Epidermal melanocyte (primary cell): Measurements from ENCODE around the gene PGAM2.

Experiments
- DNase-seq: peaks from one replicate; pipeline ENCODE4 v3.0.0; 2011; ENCODE audit warnings: low spot score; ENCODE audit not compliant: insufficient read length

Gene PGAM2

GRCh38 chr7:44067064-44067951, 1.9 kb upstream of the PGAM2 start:
- DNase-seq = no peak

- DNase-seq = no peak
These were observed 1.2 kb upstream of the PGAM2 start for GRCh38 chr7:44066494-44067063.

- no peak for DNase-seq
These were observed 719 bp upstream of the PGAM2 start for GRCh38 chr7:44066111-44066460.

GRCh38 chr7:44064791-44065430, 456 bp downstream of the PGAM2 start:
- no peak for DNase-seq

DNA sequence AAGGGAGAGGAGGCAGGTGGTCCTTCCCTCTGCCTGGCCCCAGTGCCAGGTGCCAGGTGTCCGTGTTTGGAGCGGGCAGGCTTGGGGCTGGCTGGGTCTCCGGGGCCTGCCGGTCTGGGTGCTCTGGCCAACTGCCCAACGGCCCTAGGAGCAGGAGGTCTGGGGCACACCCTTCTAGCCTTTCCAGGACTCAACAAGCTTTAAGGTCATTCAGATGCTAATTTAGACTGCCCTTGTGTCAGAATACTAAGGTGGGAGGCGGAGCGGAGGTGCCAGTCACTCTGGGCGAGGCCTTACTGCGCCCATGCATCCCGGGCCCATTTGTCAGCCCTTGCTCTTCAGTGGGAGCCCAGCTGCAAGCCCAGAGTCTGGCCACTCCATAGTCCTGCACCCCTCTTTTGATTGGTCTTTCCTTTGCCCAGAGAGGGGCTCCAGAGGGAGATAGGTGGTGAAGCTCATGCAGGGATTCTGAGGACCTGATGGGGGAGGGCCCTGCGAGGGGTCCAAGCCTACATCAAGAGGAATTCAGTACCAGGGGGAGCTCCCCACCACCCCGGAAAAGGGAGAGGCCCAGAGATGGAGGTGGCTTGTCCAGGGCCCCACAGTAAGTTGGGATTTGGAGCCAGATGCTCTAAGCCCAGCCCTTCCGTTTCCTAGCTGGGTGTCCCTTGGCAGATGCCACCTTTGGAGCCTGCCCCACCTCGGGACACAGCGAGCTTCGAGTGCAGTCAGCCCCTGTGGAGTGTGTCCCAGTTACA, 1.3 kb downstream of the PGAM2 start:
- DNase-seq = no peak

DNA sequence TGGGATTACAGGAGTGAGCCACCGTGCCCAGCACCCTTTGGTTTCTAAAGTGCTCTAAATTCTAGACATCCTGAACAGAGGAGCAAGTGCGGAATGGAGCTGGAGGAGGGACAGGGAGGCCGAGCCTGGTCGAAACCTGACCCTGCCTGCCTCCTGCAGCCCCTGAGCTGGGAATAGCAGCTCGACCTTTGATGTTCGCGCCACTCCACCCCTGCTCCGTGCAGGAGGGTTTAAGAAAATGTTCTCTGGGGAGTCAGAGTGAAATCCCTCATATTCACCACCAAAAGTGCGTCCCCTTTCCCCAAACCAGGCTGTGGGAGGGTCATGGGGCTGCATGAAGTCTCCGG, 1.8 kb downstream of the PGAM2 start:
- no peak for DNase-seq

GRCh38 chr7:44062903-44063295, 2.5 kb downstream of the PGAM2 start:
- no peak for DNase-seq

DNA sequence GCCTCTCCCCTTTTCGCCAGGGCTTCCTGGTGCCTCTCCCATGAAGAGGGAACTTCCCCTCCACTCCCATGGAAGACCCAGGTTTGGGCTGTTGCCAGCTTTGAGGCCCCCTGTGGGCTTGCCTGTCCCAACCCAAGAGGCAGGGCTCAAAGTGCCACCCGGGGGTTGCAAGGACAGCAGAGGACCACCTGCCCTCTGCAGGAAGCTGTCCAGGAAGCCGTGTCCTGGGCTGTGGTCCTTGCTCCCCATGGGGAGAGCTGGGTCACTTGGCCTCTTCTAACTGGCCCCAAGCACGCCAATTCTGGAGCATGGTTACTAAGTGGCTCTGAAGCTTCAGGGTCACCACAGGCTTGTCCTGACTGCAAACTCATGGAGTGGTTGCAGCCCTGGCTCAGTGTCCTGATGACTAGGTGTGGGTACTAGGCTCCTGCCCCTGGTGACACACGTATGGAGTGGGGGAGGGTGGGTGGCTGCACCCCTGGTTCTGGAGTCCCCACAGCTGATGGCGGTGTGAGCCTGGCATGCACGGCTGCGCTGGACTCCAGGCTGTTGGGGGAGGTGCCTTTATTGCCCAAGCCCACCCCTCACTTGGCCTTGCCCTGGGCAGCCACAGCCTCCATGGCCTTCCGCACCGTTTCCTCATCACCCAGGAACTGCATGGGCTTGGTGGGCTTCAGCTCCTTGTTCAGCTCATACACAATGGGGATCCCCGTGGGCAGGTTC, 3.0 kb downstream of the PGAM2 start:
- DNase-seq = no peak

GRCh38 chr7:44061645-44062179, 3.7 kb downstream of the PGAM2 start:
- DNase-seq = no peak

DNA sequence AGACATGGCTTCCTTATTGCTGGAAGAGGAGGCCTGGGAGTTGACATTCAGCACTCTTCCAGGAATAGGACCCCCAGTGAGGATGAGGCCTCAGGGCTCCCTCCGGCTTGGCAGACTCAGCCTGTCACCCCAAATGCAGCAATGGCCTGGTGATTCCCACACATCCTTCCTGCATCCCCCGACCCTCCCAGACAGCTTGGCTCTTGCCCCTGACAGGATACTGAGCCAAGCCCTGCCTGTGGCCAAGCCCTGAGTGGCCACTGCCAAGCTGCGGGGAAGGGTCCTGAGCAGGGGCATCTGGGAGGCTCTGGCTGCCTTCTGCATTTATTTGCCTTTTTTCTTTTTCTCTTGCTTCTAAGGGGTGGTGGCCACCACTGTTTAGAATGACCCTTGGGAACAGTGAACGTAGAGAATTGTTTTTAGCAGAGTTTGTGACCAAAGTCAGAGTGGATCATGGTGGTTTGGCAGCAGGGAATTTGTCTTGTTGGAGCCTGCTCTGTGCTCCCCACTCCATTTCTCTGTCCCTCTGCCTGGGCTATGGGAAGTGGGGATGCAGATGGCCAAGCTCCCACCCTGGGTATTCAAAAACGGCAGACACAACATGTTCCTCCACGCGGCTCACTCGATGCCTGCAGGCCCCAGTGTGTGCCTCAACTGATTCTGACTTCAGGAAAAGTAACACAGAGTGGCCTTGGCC, 4.3 kb downstream of the PGAM2 start:
- no peak for DNase-seq

GRCh38 chr7:44060091-44060947, 5.0 kb downstream of the PGAM2 start:
- no peak for DNase-seq

- DNase-seq = no peak
These were observed 5.9 kb downstream of the PGAM2 start for GRCh38 chr7:44059219-44060090.

GRCh38 chr7:44058759-44059218, 6.6 kb downstream of the PGAM2 start:
- DNase-seq = no peak

GRCh38 chr7:44057849-44058758, 7.3 kb downstream of the PGAM2 start:
- no peak for DNase-seq

DNA sequence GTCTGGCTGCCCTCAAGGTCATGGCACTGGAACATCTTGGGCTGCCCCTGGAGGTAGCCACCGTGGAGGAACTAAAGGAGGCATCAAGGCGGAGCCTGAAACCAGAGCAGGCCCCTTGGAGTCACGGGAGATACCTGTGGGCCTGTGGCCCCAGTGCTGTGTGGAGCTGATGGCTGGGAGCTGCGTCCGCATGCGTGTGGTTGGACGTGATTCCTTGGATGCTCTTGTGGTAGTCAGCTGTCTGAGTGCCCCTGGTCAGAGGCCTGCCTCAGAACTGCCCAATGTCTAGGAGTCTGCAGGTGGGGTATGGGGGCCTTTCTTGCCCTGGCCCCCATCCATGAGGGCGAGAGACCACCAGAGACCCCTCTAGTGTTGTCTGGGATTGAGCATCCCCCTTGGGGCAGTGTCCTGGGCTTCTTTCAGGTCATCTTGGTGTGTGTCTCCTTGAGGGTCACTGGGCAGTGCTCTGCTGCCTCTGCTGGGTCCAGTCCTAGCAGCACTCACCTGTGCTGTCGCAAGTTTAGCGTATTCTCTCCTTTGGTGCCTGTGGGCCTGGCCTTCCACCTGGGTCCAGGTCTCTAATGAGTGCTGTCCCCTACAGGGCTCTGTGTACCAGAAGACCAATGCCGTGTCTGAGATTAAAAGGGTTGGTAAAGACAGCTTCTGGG, 8.1 kb downstream of the PGAM2 start:
- no peak for DNase-seq

GRCh38 chr7:44056681-44057080, 8.7 kb downstream of the PGAM2 start:
- DNase-seq = no peak
